Measurements from ENCODE around the gene ZNF385D.

GRCh38 chr3:21654241-21654640 is 96.8 kb downstream of the ZNF385D start:
- TF ChIP-seq, protein P1, sequence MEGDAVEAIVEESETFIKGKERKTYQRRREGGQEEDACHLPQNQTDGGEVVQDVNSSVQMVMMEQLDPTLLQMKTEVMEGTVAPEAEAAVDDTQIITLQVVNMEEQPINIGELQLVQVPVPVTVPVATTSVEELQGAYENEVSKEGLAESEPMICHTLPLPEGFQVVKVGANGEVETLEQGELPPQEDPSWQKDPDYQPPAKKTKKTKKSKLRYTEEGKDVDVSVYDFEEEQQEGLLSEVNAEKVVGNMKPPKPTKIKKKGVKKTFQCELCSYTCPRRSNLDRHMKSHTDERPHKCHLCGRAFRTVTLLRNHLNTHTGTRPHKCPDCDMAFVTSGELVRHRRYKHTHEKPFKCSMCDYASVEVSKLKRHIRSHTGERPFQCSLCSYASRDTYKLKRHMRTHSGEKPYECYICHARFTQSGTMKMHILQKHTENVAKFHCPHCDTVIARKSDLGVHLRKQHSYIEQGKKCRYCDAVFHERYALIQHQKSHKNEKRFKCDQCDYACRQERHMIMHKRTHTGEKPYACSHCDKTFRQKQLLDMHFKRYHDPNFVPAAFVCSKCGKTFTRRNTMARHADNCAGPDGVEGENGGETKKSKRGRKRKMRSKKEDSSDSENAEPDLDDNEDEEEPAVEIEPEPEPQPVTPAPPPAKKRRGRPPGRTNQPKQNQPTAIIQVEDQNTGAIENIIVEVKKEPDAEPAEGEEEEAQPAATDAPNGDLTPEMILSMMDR (IDR thresholded peaks at IDR 0.05; ENCODE audit: low read depth, low read length) = no peak
- no peak for TF ChIP-seq POLR2A (IDR thresholded peaks at IDR 0.05; ENCODE audit: extremely low read depth, insufficient read length)

Data from NB4 (cell line).